Left ventricle myocardium inferior (tissue), 1 donor: Measurements from ENCODE around the gene RBM19. TPM values are rescaled to one million over a fixed set of nuclear protein-coding genes. Genes with fewer than 3 reads are reported as not detected.

Experiments
- DNase-seq: peaks from one replicate; pipeline ENCODE4 v3.0.0-alpha.2; 2020
- H3K27ac ChIP-seq: fragments of 200-600 bp; replicated peaks from 2 replicates; pipeline ENCODE4 v1.8.0; 2021
- H3K27me3 ChIP-seq: fragments of 200-600 bp; 2 replicates; pipeline ENCODE4 v1.8.0; 2021; ENCODE audit warnings: low read depth
- H3K36me3 ChIP-seq: fragments of 200-600 bp; 2 replicates; pipeline ENCODE4 v1.8.0; 2021
- H3K4me1 ChIP-seq: fragments of 200-600 bp; 2 replicates; pipeline ENCODE4 v1.8.0; 2021
- H3K4me3 ChIP-seq: fragments of 200-600 bp; 2 replicates; pipeline ENCODE4 v1.8.0; 2021; ENCODE audit warnings: mild to moderate bottlenecking, moderate library complexity
- H3K9me3 ChIP-seq: fragments of 200-600 bp; replicated peaks from 2 replicates; pipeline ENCODE4 v1.8.0; 2021
- CTCF ChIP-seq: fragments of 200-600 bp; IDR thresholded peaks from 2 replicates; pipeline ENCODE4 v1.8.0; 2021; ENCODE audit warnings: antibody characterized with exemption, mild to moderate bottlenecking, borderline replicate concordance
- intact Hi-C: fragments of 100-400 bp; cut with micrococcal nuclease; formaldehyde crosslinking; loops from one replicate; pipeline ENCODE4 v1.11.0; 2022
- total RNA-seq: library from RNA; stranded (reverse); fragmentation: NEBNext Ultra II Directional; extraction: Animal tissue kit (Norgen Biotek cat#: 25700); gene quantifications from one replicate; pipeline ENCODE4 v1.2.1, GENCODE V29; 2021
- donor health status: DM: no; HTN: yes; CAD: no; lungs with severe emphysema.

The RBM19 gene
- total RNA-seq, 1 donor from 2014 or later: 18.9 TPM

- H3K4me3 ChIP-seq: no peak overlapping the region
- DNase-seq: no peak
- H3K9me3 ChIP-seq: no peaks in the 10 kb centered on the region
- H3K27me3 ChIP-seq: no peaks in the 10 kb centered on the region
- peaks cover 12% of the 10 kb centered on the region for H3K36me3 ChIP-seq
- intact Hi-C loops: no loop called here
- H3K27ac ChIP-seq: no peak overlapping the region
- peaks cover 5% of the 10 kb centered on the region for H3K4me1 ChIP-seq
- no peak for TF ChIP-seq CTCF
Observed at GRCh38 chr12:113891739-113892520, 74.2 kb downstream of the RBM19 start.

GRCh38 chr12:113891167-113891692, 74.9 kb downstream of the RBM19 start:
- Histone ChIP-seq H3K4me1 (peaks cover 5% of the 10 kb centered on the region), H3K27me3 (no peaks in the 10 kb centered on the region), H3K4me3 (no peak overlapping the region), H3K27ac (no peak overlapping the region), H3K9me3 (no peaks in the 10 kb centered on the region), H3K36me3 (peaks cover 8% of the 10 kb centered on the region)
- intact Hi-C loops: no loop called here
- no peak for TF ChIP-seq CTCF
- DNase-seq: no peak

GRCh38 chr12:113889891-113890581, 76.1 kb downstream of the RBM19 start:
- intact Hi-C loops: no loop called here
- no peak for TF ChIP-seq CTCF
- no peak overlapping the region for H3K27ac ChIP-seq
- no peak for DNase-seq
- H3K36me3 ChIP-seq: peaks cover 6% of the 10 kb centered on the region
- H3K9me3 ChIP-seq: peaks cover 2% of the 10 kb centered on the region
- no peak overlapping the region for H3K4me3 ChIP-seq
- H3K4me1 ChIP-seq: peaks cover 5% of the 10 kb centered on the region
- no peaks in the 10 kb centered on the region for H3K27me3 ChIP-seq

DNA sequence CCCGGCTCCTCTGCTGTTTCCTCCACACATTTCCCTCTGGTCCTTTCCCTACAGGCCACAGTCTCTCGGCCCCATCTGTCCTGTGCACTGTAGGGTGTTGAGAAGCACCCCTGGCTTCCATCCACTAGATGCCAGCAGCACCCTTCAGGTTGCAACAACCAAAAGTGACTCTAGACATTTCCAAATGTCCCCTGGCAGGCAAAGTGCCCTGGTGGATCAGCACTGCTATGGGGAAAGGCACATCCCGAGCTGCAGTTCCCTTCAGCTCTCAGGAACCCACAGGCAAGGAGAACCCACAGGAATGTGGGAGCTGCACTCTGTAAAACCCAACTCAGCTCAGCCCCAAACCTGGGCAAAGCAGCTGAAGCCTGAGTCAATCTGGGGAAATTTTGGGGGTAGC, 77.0 kb downstream of the RBM19 start:
- Histone ChIP-seq H3K4me1 (no peaks in the 10 kb centered on the region), H3K27ac (no peak overlapping the region), H3K4me3 (no peak overlapping the region), H3K27me3 (no peaks in the 10 kb centered on the region), H3K36me3 (peaks cover 14% of the 10 kb centered on the region), H3K9me3 (peaks cover 10% of the 10 kb centered on the region)
- intact Hi-C loops: no loop called here
- TF ChIP-seq CTCF: no peak
- no peak for DNase-seq

DNA sequence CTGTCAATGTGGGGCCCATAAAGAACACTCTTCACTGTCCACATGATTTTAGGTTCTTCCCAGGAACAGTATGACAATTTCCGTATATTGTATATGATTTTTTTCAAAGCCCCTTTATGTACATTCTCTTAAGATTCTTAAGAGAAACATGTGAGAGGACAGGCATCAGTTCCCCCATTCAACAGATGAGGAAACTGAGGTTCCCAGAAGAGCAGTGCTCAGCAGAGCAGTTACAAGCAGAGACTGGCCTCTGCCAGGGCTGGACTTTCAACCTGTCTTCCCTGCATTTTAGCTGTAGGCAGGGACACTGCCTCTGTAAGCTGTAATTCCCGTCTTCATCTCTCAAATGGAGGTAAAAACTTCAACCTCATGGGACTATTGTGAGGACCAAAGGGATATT, 77.7 kb downstream of the RBM19 start:
- no peak overlapping the region for H3K27ac ChIP-seq
- H3K4me3 ChIP-seq: no peak overlapping the region
- peaks cover 10% of the 10 kb centered on the region for H3K9me3 ChIP-seq
- intact Hi-C loops: no loop called here
- H3K27me3 ChIP-seq: no peaks in the 10 kb centered on the region
- DNase-seq: no peak
- peaks cover 14% of the 10 kb centered on the region for H3K36me3 ChIP-seq
- no peaks in the 10 kb centered on the region for H3K4me1 ChIP-seq
- TF ChIP-seq CTCF: no peak
